ENCODE data around the gene WDR74.

DNA sequence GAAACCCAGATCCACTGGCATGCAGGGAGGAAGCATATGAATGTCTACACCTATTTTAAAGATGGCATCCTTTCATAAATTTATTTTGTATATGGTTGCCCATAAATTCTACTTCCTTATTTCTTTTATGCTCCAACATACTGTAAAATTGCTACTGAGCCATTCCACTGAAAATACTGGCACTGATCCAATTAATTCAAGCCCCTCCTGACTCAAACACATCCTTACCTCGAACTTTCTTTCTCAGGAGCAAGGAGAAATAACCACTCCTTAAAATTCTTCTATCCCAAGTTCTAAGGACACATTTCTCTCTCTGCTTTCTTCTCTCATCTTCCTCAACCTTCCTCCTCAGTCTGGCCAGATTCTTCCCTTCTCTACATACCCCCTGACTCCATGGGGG, 28.6 kb downstream of the WDR74 start:
- TF ChIP-seq, protein P1, sequence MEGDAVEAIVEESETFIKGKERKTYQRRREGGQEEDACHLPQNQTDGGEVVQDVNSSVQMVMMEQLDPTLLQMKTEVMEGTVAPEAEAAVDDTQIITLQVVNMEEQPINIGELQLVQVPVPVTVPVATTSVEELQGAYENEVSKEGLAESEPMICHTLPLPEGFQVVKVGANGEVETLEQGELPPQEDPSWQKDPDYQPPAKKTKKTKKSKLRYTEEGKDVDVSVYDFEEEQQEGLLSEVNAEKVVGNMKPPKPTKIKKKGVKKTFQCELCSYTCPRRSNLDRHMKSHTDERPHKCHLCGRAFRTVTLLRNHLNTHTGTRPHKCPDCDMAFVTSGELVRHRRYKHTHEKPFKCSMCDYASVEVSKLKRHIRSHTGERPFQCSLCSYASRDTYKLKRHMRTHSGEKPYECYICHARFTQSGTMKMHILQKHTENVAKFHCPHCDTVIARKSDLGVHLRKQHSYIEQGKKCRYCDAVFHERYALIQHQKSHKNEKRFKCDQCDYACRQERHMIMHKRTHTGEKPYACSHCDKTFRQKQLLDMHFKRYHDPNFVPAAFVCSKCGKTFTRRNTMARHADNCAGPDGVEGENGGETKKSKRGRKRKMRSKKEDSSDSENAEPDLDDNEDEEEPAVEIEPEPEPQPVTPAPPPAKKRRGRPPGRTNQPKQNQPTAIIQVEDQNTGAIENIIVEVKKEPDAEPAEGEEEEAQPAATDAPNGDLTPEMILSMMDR (IDR thresholded peaks at IDR 0.05) = no peak
- no peak for TF ChIP-seq EP300 (IDR thresholded peaks at IDR 0.05)

Measured in upper lobe of left lung (tissue), 4 donors.